GM13977 (cell line): ENCODE results near the gene C17orf78.
A peak's percentile ranks its signal among the peaks of the same experiment; 100 is the strongest.
"Not testable (repeated sequence)": the region's sequence is repeated elsewhere in the genome, so short reads cannot be mapped to it uniquely, and the experiment has no call there.

Experiments used
- DNase-seq: peaks from one replicate; pipeline ENCODE4 v3.0.0; 2012; ENCODE audit warnings: low spot score
- in situ Hi-C: fragments of 300-500 bp; cut with MboI; formaldehyde crosslinking; loops from one replicate; pipeline ENCODE4 v1.12.0; 2022; ENCODE audit warnings: low sequenced_read_pairs, low pct_unique_long_range_greater_than_20kb, mixed read lengths, inconsistent platforms; ENCODE audit not compliant: unreplicated experiment
- TF ChIP-seq, protein P1 (sequence below): IDR thresholded peaks from 2 replicates; pipeline ENCODE4 v1.5.1; 2012; ENCODE audit warnings: mild to moderate bottlenecking, control low read depth; ENCODE audit not compliant: insufficient read depth; ENCODE audit errors: extremely low read depth, missing control alignments

C17orf78 gene

GRCh38 chr17:37430051-37430627 lies 54.4 kb downstream of the C17orf78 start:
- in situ Hi-C loops = no loop called here
- TF ChIP-seq, protein P1, sequence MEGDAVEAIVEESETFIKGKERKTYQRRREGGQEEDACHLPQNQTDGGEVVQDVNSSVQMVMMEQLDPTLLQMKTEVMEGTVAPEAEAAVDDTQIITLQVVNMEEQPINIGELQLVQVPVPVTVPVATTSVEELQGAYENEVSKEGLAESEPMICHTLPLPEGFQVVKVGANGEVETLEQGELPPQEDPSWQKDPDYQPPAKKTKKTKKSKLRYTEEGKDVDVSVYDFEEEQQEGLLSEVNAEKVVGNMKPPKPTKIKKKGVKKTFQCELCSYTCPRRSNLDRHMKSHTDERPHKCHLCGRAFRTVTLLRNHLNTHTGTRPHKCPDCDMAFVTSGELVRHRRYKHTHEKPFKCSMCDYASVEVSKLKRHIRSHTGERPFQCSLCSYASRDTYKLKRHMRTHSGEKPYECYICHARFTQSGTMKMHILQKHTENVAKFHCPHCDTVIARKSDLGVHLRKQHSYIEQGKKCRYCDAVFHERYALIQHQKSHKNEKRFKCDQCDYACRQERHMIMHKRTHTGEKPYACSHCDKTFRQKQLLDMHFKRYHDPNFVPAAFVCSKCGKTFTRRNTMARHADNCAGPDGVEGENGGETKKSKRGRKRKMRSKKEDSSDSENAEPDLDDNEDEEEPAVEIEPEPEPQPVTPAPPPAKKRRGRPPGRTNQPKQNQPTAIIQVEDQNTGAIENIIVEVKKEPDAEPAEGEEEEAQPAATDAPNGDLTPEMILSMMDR = no peak
- DNase-seq = peak; percentile 61

- TF ChIP-seq, protein P1 = no peak
- in situ Hi-C loops = no loop called here
- no peak for DNase-seq
These were observed 56.9 kb downstream of the C17orf78 start for GRCh38 chr17:37432671-37433070.

DNA sequence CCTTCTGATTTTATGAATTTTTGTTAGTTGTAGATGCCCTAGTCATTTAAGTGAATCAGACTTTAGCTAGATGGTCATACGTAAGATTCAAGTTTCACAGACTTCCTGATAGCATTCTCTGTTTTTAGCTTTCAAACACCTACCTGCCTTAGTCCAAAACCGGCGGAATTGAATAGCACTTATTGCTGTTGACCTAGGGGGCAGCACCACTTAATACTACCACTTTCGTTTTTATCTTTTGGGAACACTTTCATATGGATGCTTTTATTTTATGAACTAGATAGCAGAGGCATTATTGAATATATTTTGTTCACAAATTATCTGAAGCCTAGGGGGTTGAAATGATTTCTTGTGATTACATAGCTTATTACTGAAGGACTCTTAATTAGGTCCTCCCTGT lies 62.4 kb downstream of the C17orf78 start:
- in situ Hi-C loops = no loop called here
- DNase-seq = no peak
- TF ChIP-seq, protein P1 = peak; percentile 15

GRCh38 chr17:37440424-37440823 lies 64.6 kb downstream of the C17orf78 start:
- TF ChIP-seq, protein P1 = no peak
- in situ Hi-C loops = no loop called here
- DNase-seq = no peak

GRCh38 chr17:37441369-37442014 lies 65.7 kb downstream of the C17orf78 start:
- in situ Hi-C loops = not testable (repeated sequence)

More at GRCh38 chr17:37441369-37442014, 65.7 kb downstream of the C17orf78 start:
- peak; percentile 46 for DNase-seq
